Esophagus squamous epithelium (tissue), 4 donors: ENCODE results near the gene PEX12.

Experiments
- POLR2A ChIP-seq, 4 donors: fragments of 450-650 bp; IDR thresholded peaks; one replicate each; pipeline ENCODE4 v1.6.1; 2017; ENCODE audit warnings: antibody characterized with exemption in 4 of 4, mild to moderate bottlenecking in 4 of 4, moderate library complexity in 3 of 4
- TF ChIP-seq, protein P1 (sequence below), 6 experiments: fragments of 450-650 bp in 4 of 6; fragments of 200-600 bp in 2 of 6; sonication (generic) in 2 of 6; IDR thresholded peaks; one replicate each; pipeline ENCODE4 v1.5.1; 2016 to 2019; ENCODE audit warnings: antibody characterized with exemption in 6 of 6, mild to moderate bottlenecking in 4 of 6, moderate library complexity in 4 of 6

DNA sequence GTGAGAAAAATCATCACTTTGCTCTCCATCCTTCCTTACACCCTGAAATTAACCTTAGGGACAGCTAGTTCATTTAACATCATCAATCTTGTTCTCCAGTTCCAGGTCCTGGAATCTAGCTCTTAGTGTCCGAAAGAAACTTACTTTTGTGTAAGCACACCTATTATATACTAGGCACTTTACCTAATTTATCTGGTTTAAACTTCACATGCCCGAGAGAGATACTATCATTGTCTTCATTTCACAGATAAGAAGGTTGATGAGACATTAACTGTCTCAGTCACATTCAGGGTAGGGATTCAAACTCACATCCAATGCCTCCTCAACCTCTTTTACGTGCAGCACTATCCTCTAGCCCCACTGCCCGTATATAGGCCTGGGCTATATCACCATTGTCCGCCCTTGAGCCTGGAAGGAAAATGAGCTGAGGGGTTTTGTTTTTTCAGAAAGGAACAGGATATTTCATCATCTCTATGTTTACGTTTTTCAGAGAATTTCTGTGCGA, 8.2 kb upstream of the PEX12 start:
- TF ChIP-seq, protein P1, sequence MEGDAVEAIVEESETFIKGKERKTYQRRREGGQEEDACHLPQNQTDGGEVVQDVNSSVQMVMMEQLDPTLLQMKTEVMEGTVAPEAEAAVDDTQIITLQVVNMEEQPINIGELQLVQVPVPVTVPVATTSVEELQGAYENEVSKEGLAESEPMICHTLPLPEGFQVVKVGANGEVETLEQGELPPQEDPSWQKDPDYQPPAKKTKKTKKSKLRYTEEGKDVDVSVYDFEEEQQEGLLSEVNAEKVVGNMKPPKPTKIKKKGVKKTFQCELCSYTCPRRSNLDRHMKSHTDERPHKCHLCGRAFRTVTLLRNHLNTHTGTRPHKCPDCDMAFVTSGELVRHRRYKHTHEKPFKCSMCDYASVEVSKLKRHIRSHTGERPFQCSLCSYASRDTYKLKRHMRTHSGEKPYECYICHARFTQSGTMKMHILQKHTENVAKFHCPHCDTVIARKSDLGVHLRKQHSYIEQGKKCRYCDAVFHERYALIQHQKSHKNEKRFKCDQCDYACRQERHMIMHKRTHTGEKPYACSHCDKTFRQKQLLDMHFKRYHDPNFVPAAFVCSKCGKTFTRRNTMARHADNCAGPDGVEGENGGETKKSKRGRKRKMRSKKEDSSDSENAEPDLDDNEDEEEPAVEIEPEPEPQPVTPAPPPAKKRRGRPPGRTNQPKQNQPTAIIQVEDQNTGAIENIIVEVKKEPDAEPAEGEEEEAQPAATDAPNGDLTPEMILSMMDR (IDR thresholded peaks at IDR 0.05) = no peak
- TF ChIP-seq POLR2A (IDR thresholded peaks at IDR 0.05) = no peak
